Measurements from ENCODE around the gene FAM200C. TPM values are rescaled to one million over a fixed set of nuclear protein-coding genes. Genes with fewer than 3 reads are reported as not detected.

The FAM200C gene
- total and polyA plus RNA-seq, 10 of the 15 experiments (the other 5 are each of a cell fraction or from before 2014, with no cell fraction given), result 1.0 to 5.4 (median 2.2) TPM

DNA sequence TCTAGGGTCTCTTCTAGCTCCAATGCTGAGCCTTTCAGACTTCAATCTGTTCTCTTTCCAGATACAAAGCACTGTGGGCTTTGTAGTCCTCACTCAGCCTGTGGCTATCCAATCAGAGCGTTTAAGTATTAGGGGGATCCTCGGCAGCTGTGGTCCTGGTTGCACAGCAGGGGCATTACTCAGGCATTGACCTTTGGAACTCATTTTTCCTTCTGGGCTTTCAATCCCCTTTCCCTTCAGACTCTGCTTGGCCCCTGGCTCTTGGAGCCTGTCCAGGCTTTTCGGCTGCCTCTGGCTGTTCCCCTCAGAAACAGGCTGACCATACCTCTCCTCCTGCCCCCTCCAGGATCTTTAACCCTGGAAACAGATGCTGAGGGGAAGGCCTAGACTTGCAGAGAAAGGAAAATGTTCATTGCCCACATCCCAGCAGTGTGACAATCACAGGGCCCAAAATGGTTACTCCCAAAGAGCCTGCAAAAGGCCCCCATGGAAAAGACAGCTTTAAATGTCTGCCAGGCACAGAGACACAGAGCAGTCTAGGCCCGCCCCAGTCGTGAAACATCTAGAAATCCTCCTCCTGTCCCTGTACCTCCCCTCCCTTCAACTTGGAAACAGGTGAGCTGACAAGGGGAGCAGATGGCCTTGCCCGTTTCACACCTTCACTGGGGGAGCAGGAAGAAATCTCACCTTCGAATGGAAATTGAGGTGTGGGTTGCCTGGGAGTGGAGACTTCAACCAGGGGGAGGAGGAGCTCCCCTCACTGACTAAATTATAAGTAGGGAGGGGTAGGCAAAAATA lies 43.1 kb downstream of the FAM200C start:
- no peaks in the 10 kb centered on the region for H4K20me1 ChIP-seq (ENCODE audit: control insufficient read depth, insufficient read depth)
- H2AFZ ChIP-seq (ENCODE audit: control insufficient read depth, low read depth, low read length), result no peak overlapping the region
- no peaks in the 10 kb centered on the region for H3K36me3 ChIP-seq (ENCODE audit: control insufficient read depth in 2 of 2, insufficient read depth in 2 of 2, low read length in 1 of 2)
- ATAC-seq, result no peak
- intact Hi-C loops (cut with micrococcal nuclease; ENCODE audit: unreplicated experiment) (no loop called here), in situ Hi-C loops (cut with MboI) (no loop called here)
- no peak overlapping the region for H3K27ac ChIP-seq (ENCODE audit: control insufficient read depth, insufficient read depth)
- TF ChIP-seq ZNF207 (IDR thresholded peaks at IDR 0.05; ENCODE audit: borderline replicate concordance) (no peak), CHD4 (IDR thresholded peaks at IDR 0.05) (no peak), PAX8 (IDR thresholded peaks at IDR 0.05) (no peak), TARDBP (IDR thresholded peaks at IDR 0.05; ENCODE audit: borderline replicate concordance) (no peak), EP300 (IDR thresholded peaks at IDR 0.05; ENCODE audit: borderline replicate concordance in 1 of 2, control insufficient read depth in 1 of 2, low read depth in 2 of 2, low read length in 2 of 2) (no peak), EED (IDR thresholded peaks at IDR 0.05; ENCODE audit: low read depth) (no peak), POU2F2 (IDR thresholded peaks at IDR 0.05; ENCODE audit: borderline replicate concordance, low read depth, low read length) (no peak)
- TF ChIP-seq, protein P1, sequence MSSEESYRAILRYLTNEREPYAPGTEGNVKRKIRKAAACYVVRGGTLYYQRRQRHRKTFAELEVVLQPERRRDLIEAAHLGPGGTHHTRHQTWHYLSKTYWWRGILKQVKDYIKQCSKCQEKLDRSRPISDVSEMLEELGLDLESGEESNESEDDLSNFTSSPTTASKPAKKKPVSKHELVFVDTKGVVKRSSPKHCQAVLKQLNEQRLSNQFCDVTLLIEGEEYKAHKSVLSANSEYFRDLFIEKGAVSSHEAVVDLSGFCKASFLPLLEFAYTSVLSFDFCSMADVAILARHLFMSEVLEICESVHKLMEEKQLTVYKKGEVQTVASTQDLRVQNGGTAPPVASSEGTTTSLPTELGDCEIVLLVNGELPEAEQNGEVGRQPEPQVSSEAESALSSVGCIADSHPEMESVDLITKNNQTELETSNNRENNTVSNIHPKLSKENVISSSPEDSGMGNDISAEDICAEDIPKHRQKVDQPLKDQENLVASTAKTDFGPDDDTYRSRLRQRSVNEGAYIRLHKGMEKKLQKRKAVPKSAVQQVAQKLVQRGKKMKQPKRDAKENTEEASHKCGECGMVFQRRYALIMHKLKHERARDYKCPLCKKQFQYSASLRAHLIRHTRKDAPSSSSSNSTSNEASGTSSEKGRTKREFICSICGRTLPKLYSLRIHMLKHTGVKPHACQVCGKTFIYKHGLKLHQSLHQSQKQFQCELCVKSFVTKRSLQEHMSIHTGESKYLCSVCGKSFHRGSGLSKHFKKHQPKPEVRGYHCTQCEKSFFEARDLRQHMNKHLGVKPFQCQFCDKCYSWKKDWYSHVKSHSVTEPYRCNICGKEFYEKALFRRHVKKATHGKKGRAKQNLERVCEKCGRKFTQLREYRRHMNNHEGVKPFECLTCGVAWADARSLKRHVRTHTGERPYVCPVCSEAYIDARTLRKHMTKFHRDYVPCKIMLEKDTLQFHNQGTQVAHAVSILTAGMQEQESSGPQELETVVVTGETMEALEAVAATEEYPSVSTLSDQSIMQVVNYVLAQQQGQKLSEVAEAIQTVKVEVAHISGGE (CRISPR knock-in tag; IDR thresholded peaks at IDR 0.05), result no peak
- TF ChIP-seq, protein P2, sequence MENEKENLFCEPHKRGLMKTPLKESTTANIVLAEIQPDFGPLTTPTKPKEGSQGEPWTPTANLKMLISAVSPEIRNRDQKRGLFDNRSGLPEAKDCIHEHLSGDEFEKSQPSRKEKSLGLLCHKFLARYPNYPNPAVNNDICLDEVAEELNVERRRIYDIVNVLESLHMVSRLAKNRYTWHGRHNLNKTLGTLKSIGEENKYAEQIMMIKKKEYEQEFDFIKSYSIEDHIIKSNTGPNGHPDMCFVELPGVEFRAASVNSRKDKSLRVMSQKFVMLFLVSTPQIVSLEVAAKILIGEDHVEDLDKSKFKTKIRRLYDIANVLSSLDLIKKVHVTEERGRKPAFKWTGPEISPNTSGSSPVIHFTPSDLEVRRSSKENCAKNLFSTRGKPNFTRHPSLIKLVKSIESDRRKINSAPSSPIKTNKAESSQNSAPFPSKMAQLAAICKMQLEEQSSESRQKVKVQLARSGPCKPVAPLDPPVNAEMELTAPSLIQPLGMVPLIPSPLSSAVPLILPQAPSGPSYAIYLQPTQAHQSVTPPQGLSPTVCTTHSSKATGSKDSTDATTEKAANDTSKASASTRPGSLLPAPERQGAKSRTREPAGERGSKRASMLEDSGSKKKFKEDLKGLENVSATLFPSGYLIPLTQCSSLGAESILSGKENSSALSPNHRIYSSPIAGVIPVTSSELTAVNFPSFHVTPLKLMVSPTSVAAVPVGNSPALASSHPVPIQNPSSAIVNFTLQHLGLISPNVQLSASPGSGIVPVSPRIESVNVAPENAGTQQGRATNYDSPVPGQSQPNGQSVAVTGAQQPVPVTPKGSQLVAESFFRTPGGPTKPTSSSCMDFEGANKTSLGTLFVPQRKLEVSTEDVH (IDR thresholded peaks at IDR 0.05; ENCODE audit: low read depth, partially characterized antibody), result no peak
- TF ChIP-seq, protein P3, sequence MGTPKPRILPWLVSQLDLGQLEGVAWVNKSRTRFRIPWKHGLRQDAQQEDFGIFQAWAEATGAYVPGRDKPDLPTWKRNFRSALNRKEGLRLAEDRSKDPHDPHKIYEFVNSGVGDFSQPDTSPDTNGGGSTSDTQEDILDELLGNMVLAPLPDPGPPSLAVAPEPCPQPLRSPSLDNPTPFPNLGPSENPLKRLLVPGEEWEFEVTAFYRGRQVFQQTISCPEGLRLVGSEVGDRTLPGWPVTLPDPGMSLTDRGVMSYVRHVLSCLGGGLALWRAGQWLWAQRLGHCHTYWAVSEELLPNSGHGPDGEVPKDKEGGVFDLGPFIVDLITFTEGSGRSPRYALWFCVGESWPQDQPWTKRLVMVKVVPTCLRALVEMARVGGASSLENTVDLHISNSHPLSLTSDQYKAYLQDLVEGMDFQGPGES (IDR thresholded peaks at IDR 0.05), result no peak
- FAIRE-seq, result no peak
- no peaks in the 10 kb centered on the region for H3K9me3 ChIP-seq (replicated peaks; ENCODE audit: control insufficient read depth, insufficient read depth, low read length)
- no peak overlapping the region for H3K4me3 ChIP-seq
- no peaks in the 10 kb centered on the region; a peak in 1 of 4 replicates for H3K27me3 ChIP-seq (replicated peaks in 1 of 2; ENCODE audit: control insufficient read depth in 2 of 2, insufficient read depth in 2 of 2, low read length in 1 of 2)
- no peak overlapping the region for H3K9ac ChIP-seq (ENCODE audit: control insufficient read depth, insufficient read depth, low read length)
- CTCF ChIA-PET, result interaction anchor here (1.2 kb wide), 1 partner anchor 11 kb away, joined by 3 read pairs; no protein-coding TSS in a partner anchor
- H3K4me2 ChIP-seq (ENCODE audit: control insufficient read depth, insufficient read depth), result no peak overlapping the region
- BruUV-seq (replicated peaks), result no TSS peak
- no peaks in the 10 kb centered on the region for H3K79me2 ChIP-seq (ENCODE audit: control insufficient read depth, insufficient read depth, low read length)
- SMC1A ChIA-PET (ENCODE audit: uncharacterized antibody, unreplicated experiment), result no interaction called here
- POLR2A ChIA-PET, result no interaction called here
- 31% methylated on average over 7 of the region's 7 CpGs for WGBS (ENCODE audit: insufficient coverage, insufficient replicate concordance, low lambda C conversion rate, missing lambda C conversion rate)
- RAD21 ChIA-PET (ENCODE audit: unreplicated experiment), result no interaction called here
- no peaks in the 10 kb centered on the region for H3K4me1 ChIP-seq (ENCODE audit: control insufficient read depth, insufficient read depth, low read length)
- no peak for DNase-seq (ENCODE audit: low read depth, low spot score)
